ENCODE results near the gene MELK.

DNA sequence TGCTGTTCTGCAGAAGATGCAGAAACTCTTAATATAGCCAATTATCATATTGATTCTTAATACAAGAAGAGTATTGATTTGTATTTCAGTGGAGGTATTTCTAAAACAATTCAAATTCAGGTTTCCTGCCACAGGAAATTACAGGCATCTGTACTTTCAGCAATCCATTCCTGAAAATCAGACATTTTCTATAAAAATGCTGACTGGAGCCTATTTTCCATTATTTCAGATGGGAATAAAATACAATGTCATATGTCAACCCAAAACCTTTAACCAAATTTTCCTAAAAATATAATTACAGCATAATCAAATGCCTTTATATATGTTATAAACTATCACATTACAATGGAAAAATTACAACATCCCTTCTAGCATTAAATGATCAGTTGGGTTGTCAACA, 131.5 kb downstream of the MELK start:
- no peak for TF ChIP-seq POLR2AphosphoS5 (IDR thresholded peaks at IDR 0.05; ENCODE audit: borderline replicate concordance, low read depth, low read length)
- TF ChIP-seq EZH2 (IDR thresholded peaks at IDR 0.05), result no peak
- no peak for TF ChIP-seq FOXP2 (optimal IDR thresholded peaks at IDR 0.05; ENCODE audit: control extremely low read depth, extremely low read length, insufficient read depth)
